Liver (tissue), 9 donors: ENCODE measurements around the gene XCL1. TPM values are rescaled to one million over a fixed set of nuclear protein-coding genes. Genes with fewer than 3 reads are reported as not detected.

Experiments used
- DNase-seq: peaks from one replicate; pipeline ENCODE4 v3.0.0-alpha.2; 2017; ENCODE audit warnings: low spot score
- H3K27ac ChIP-seq, 2 donors: one replicate each; pipeline ENCODE4 v1.7.0; 2013; ENCODE audit warnings: inconsistent platforms in 2 of 2, low read length in 2 of 2, control low read depth in 1 of 2, low read depth in 1 of 2, mild to moderate bottlenecking in 1 of 2
- H3K27me3 ChIP-seq, 4 donors: one replicate each; pipeline versions ENCODE4 v1.6.1 to v1.7.0; 2013; ENCODE audit warnings: low read length in 3 of 4, inconsistent platforms in 1 of 4, mild to moderate bottlenecking in 1 of 4, moderate library complexity in 1 of 4; ENCODE audit not compliant: control insufficient read depth in 4 of 4, insufficient read depth in 4 of 4
- H3K36me3 ChIP-seq, 4 donors: one replicate each; pipeline versions ENCODE4 v1.6.1 to v1.7.0; 2013; ENCODE audit warnings: low read length in 3 of 4, mild to moderate bottlenecking in 3 of 4, low read depth in 1 of 4, moderate library complexity in 1 of 4; ENCODE audit not compliant: control insufficient read depth in 4 of 4, insufficient read depth in 3 of 4
- H3K4me1 ChIP-seq, 4 donors: one replicate each; pipeline versions ENCODE4 v1.6.1 to v1.7.0; 2013; ENCODE audit warnings: low read length in 3 of 4, mild to moderate bottlenecking in 3 of 4, moderate library complexity in 1 of 4; ENCODE audit not compliant: control insufficient read depth in 4 of 4, insufficient read depth in 4 of 4
- H3K4me3 ChIP-seq, 3 donors: one replicate each; pipeline versions ENCODE4 v1.6.1 to v1.7.0; 2013; ENCODE audit warnings: low read length in 3 of 3, control low read depth in 1 of 3, low read depth in 1 of 3, mild to moderate bottlenecking in 1 of 3
- H3K9ac ChIP-seq, 2 donors: one replicate each; pipeline ENCODE4 v1.7.0; 2013; ENCODE audit warnings: low read length in 2 of 2, mild to moderate bottlenecking in 2 of 2, moderate library complexity in 2 of 2, control low read depth in 1 of 2, low read depth in 1 of 2
- H3K9me3 ChIP-seq, 4 donors: one replicate each; pipeline versions ENCODE4 v1.6.1 to v1.7.0; 2013; ENCODE audit warnings: low read length in 3 of 4; ENCODE audit not compliant: control insufficient read depth in 4 of 4
- ATF3 ChIP-seq: IDR thresholded peaks from 2 replicates; pipeline ENCODE4 v1.6.1; 2016; ENCODE audit warnings: antibody characterized with exemption
- CTCF ChIP-seq: fragments of 150-350 bp; IDR thresholded peaks from 2 replicates; pipeline ENCODE4 v1.5.1; 2017; ENCODE audit warnings: improper control_type of control experiment, low read depth, low read length; ENCODE audit not compliant: missing input control
- EGR1 ChIP-seq, 2 donors: IDR thresholded peaks; 2 replicates each; pipeline ENCODE4 v1.6.1; 2016 to 2018; ENCODE audit warnings: antibody characterized with exemption in 2 of 2, low read depth in 2 of 2
- FOXA1 ChIP-seq: IDR thresholded peaks from 2 replicates; pipeline ENCODE4 v1.6.1; 2016; ENCODE audit warnings: antibody characterized with exemption
- FOXA2 ChIP-seq: IDR thresholded peaks from 2 replicates; pipeline ENCODE4 v1.6.1; 2016; ENCODE audit warnings: antibody characterized with exemption
- GABPA ChIP-seq, 2 donors: IDR thresholded peaks in 1 of 2; conservative IDR thresholded peaks in 1 of 2; 2 replicates each; pipeline ENCODE4 v1.6.1; 2016; ENCODE audit warnings: antibody characterized with exemption in 2 of 2, mild to moderate bottlenecking in 1 of 2, moderate library complexity in 1 of 2
- HNF4A ChIP-seq, 2 donors: conservative IDR thresholded peaks; 2 replicates each; pipeline ENCODE4 v1.6.1; 2016; ENCODE audit warnings: antibody characterized with exemption in 2 of 2, mild to moderate bottlenecking in 2 of 2
- HNF4G ChIP-seq: IDR thresholded peaks from 2 replicates; pipeline ENCODE4 v1.6.1; 2016; ENCODE audit warnings: antibody characterized with exemption
- JUND ChIP-seq, 2 donors: IDR thresholded peaks; 2 replicates each; pipeline ENCODE4 v1.6.1; 2016; ENCODE audit warnings: antibody characterized with exemption in 2 of 2
- NR2F2 ChIP-seq: IDR thresholded peaks from 2 replicates; pipeline ENCODE4 v1.6.1; 2016; ENCODE audit warnings: antibody characterized with exemption
- RAD21 ChIP-seq, 2 donors: IDR thresholded peaks; 2 replicates each; pipeline ENCODE4 v1.6.1; 2016; ENCODE audit warnings: antibody characterized with exemption in 2 of 2, mild to moderate bottlenecking in 2 of 2
- REST ChIP-seq: IDR thresholded peaks from 2 replicates; pipeline ENCODE4 v1.6.1; 2016; ENCODE audit warnings: antibody characterized with exemption, mild to moderate bottlenecking
- RXRA ChIP-seq, 2 donors: IDR thresholded peaks; 2 replicates each; pipeline ENCODE4 v1.6.1; 2017 to 2018; ENCODE audit warnings: antibody characterized with exemption in 2 of 2, mild to moderate bottlenecking in 1 of 2
- SP1 ChIP-seq: IDR thresholded peaks from 2 replicates; pipeline ENCODE4 v1.6.1; 2018; ENCODE audit warnings: antibody characterized with exemption, mild to moderate bottlenecking
- TAF1 ChIP-seq: conservative IDR thresholded peaks from 2 replicates; pipeline ENCODE4 v1.6.1; 2016; ENCODE audit warnings: antibody characterized with exemption, mild to moderate bottlenecking
- YY1 ChIP-seq: IDR thresholded peaks from 2 replicates; pipeline ENCODE4 v1.6.1; 2016; ENCODE audit warnings: antibody characterized with exemption, mild to moderate bottlenecking
- ZBTB33 ChIP-seq: IDR thresholded peaks from 2 replicates; pipeline ENCODE4 v1.6.1; 2016; ENCODE audit warnings: antibody characterized with exemption
- WGBS: extraction: QIAGEN DNeasy Blood & Tissue Kit; methylation state at CpG from one replicate; pipeline ENCODE4 v1.1.7; 2013; 5-methylcytosine and 5-hydroxymethylcytosine counted together
- polyA plus RNA-seq, 2 donors: library from polyadenylated mRNA; stranded (reverse) in 1 of 2; unstranded in 1 of 2; fragments of 200-250 nt in 1 of 2; fragments of >200 nt in 1 of 2; fragmentation: Nextera tagmentation in 1 of 2; extraction: Ambion mirVana in 1 of 2; gene quantifications; one replicate each; pipeline versions ENCODE4 v1.2.1 to v1.2.3, GENCODE V29; 2013 to 2015
- total RNA-seq, 2 donors: library from RNA; depleted of rRNA; stranded (reverse); fragments of >200 nt; gene quantifications; one replicate each; pipeline ENCODE4 v1.2.3, GENCODE V29; 2014
- TF ChIP-seq, protein P1 (sequence below): IDR thresholded peaks from 2 replicates; pipeline ENCODE4 v1.6.1; 2016; ENCODE audit warnings: antibody characterized with exemption
- donor health status: healthy.
- donor health status: healthy.
- donor health status: healthy.
- donor health status: healthy.
- donor health status: healthy.

Gene XCL1
- total and polyA plus RNA-seq, 4 donors, result 0.17 to 0.33 (median 0.22) TPM

GRCh38 chr1:168550971-168551370 is 25.4 kb upstream of the XCL1 start:
- Histone ChIP-seq H3K27ac (peak overlapping the region; percentile 14 to 22), H3K36me3 (no peaks in the 10 kb centered on the region), H3K27me3 (no peaks in the 10 kb centered on the region), H3K9ac (no peak overlapping the region), H3K4me1 (peaks cover 11 to 34% (median 14%) of the 10 kb centered on the region in 4 donors), H3K9me3 (no peaks in the 10 kb centered on the region), H3K4me3 (no peak overlapping the region)
- TF ChIP-seq ATF3 (no peak), FOXA2 (no peak), HNF4G (no peak), EGR1 (IDR thresholded peaks at IDR 0.05; ENCODE audit: low read depth in 2 of 2) (no peak), FOXA1 (no peak)
- no peak for DNase-seq
- WGBS, result 77% methylated on average over 1 of the region's 1 CpG

DNA sequence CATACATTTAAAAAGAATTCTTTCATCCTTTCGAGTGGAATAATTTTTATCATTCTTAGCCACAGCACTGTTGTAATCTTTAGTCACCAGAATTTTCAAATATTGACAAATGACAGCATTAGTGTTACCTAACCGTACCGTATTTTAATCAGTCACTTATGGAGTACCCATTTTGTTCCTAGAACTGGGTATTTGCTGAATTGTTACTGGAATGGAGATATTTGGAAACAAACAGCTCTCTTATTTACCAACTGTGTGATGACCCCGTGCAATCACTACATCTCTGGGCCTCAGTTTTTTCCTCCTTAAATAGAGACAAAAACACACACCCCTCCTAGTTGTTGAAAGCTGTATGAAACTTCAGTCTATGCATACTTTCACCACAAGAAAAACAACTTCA is 24.7 kb upstream of the XCL1 start:
- Histone ChIP-seq H3K4me1 (peaks cover 11 to 34% (median 14%) of the 10 kb centered on the region in 4 donors), H3K27me3 (no peaks in the 10 kb centered on the region), H3K9me3 (no peaks in the 10 kb centered on the region), H3K36me3 (no peaks in the 10 kb centered on the region), H3K4me3 (no peak overlapping the region), H3K9ac (no peak overlapping the region), H3K27ac (peak overlapping the region; percentile 14 to 22)
- no peak for DNase-seq
- 38% methylated on average over 4 of the region's 4 CpGs for whole genome bisulfite sequencing
- TF ChIP-seq FOXA2 (peak; percentile 97), TAF1 (no peak), ZBTB33 (peak; percentile 81), EGR1 (IDR thresholded peaks at IDR 0.05; ENCODE audit: low read depth in 2 of 2) (peak in 1 of 2 donors; percentile 52), JUND (IDR thresholded peaks at IDR 0.05) (peak; percentile 59 to 84), NR2F2 (no peak), CTCF (no peak), FOXA1 (peak; percentile 96), SP1 (peak; percentile 78), HNF4A (conservative IDR thresholded peaks at IDR 0.05) (peak; percentile 59 to 82), RXRA (IDR thresholded peaks at IDR 0.05) (peak; percentile 79 to 90), REST (peak; percentile 85), YY1 (peak; percentile 96), RAD21 (IDR thresholded peaks at IDR 0.05) (peak; percentile 31 to 44), GABPA (IDR thresholded peaks at IDR 0.05 in 1 of 2, conservative IDR thresholded peaks at IDR 0.05 in 1 of 2) (peak in 1 of 2 donors; percentile 36), ATF3 (peak; percentile 46), HNF4G (no peak)
- TF ChIP-seq, protein P1, sequence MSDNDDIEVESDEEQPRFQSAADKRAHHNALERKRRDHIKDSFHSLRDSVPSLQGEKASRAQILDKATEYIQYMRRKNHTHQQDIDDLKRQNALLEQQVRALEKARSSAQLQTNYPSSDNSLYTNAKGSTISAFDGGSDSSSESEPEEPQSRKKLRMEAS, result peak; percentile 64
